ENCODE measurements around the gene AHDC1. TPM values are rescaled to one million over a fixed set of nuclear protein-coding genes. Genes with fewer than 3 reads are reported as not detected.
"Not testable (repeated sequence)": the region's sequence is repeated elsewhere in the genome, so short reads cannot be mapped to it uniquely, and the experiment has no call there.

Gene AHDC1
- total RNA-seq, 1 experiment from 2014 or later = 18.4 TPM

DNA sequence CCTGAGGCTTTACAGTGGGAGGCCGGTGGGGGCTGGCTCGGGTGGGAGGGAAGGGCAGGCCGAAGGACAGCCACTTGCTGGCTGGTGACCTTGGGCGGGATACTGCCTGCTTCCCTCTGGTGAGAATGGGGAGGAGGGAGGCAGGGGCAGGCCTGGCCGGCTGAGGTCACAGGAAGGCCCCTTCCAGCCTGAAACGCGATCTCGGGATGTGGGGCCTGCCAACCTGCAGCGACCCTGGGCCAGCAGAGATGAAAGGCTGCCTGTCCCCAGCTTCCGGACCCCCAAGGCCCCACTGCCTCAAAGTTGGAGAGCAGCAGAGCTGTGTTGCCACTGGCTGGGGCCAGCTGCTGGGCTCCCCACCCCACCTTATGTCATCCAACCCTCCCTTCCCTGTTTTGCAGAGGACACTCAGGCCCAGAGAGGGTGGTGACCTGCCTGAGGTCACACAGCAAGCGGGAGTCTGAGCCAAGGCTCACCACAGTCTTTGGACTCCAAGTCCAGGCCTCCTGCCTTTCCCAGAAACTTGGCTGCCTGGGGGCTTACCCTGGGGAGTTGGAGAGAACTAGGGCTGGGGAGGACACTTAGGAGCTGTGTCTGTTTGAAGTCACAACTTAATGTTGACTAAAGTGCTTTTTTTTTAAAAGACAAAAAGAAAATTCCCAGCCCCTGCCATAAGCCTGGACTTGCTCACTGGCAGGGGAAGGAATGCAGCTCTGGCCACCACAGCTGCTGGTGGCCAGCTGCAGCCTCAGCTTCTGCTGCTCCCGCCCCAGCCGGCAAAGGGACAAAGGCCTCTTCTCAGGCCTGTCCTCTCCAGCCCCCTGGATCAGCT lies 99.1 kb downstream of the AHDC1 start:
- Mint-ChIP-seq H3K27me3 (ENCODE audit: insufficient read depth, unreplicated experiment) (no peaks in the 10 kb centered on the region), H3K9me3 (ENCODE audit: unreplicated experiment) (no peaks in the 10 kb centered on the region), H3K4me3 (ENCODE audit: unreplicated experiment) (no peak overlapping the region), H3K36me3 (ENCODE audit: insufficient read depth, unreplicated experiment) (no peaks in the 10 kb centered on the region), H3K27ac (ENCODE audit: low read depth, unreplicated experiment) (peak overlapping the region; percentile 56), H3K4me1 (ENCODE audit: insufficient read depth, unreplicated experiment) (peaks cover 19% of the 10 kb centered on the region)
- ChIA-PET CTCF (interaction anchor here (0.7 kb wide), 1 partner anchor 158 kb away, joined by 3 read pairs; no protein-coding TSS in a partner anchor), POLR2A (interaction anchor here (0.8 to 2.2 kb wide), 4 partner anchors 8 to 19 kb away, joined by 3 to 19 read pairs (median 4); partner anchors contain the start of gene WASF2)
- TF ChIP-seq, protein P1, sequence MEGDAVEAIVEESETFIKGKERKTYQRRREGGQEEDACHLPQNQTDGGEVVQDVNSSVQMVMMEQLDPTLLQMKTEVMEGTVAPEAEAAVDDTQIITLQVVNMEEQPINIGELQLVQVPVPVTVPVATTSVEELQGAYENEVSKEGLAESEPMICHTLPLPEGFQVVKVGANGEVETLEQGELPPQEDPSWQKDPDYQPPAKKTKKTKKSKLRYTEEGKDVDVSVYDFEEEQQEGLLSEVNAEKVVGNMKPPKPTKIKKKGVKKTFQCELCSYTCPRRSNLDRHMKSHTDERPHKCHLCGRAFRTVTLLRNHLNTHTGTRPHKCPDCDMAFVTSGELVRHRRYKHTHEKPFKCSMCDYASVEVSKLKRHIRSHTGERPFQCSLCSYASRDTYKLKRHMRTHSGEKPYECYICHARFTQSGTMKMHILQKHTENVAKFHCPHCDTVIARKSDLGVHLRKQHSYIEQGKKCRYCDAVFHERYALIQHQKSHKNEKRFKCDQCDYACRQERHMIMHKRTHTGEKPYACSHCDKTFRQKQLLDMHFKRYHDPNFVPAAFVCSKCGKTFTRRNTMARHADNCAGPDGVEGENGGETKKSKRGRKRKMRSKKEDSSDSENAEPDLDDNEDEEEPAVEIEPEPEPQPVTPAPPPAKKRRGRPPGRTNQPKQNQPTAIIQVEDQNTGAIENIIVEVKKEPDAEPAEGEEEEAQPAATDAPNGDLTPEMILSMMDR (IDR thresholded peaks at IDR 0.05; ENCODE audit: unreplicated experiment) = no peak
- DNase-seq (ENCODE audit: unreplicated experiment) = no peak
- intact Hi-C loops (cut with micrococcal nuclease) = no loop called here
- BruUV-seq (replicated peaks) = no TSS peak

DNA sequence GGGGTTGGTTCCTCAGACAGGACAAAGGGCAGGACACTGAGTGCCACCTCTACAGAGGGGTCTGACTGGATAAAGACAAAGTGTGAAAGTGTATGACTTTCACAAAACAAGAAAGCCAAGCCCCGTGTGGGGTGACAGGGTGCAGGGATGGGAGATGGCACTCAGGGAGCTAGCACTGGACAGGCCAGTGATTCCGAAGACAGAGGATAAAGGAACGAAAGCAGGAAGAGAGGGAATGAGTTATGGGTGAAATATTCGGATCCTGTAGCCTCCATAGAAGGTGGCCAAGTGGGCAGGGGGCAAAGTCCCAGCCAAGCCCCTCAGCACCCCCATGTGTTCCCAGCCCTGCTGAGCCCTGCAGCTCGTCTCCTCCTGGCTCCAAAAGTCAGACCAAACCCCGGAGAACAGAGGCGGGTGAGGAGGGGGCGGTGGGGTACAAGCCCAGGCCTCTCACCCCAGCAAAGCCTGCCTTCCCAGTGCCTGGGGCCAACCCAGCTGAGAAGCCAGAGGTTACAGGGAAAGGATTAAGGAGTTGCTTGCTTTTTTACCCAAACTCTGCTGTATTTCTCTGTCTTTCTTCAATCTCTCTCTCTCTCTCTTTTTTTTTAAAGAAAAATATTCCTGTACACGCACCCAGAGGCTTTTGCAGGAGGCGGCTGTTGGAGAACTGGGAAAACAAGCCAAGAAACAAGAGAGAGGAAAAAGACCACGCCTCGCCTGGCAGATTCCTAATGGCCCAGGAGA lies 99.9 kb downstream of the AHDC1 start:
- BruUV-seq (replicated peaks) = no TSS peak

DNA sequence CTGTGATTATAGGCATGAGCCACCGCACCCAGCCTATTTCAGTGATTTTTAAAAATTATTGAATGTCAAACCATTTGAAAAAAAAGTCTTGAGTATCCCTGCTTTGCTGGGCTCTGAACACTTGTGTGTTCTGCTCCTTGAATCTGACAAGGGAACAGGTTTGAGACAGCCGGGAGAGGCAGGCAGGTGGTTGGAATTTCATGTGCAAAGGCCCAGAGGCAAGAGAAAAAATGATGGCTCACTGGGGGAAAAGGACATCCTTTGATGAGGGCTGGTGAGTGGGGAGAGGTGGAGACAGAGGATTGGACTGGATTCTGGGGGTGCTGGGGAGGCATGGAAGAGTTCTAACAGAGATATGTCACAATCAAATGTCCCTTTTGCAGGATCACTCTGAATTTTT lies 100.9 kb downstream of the AHDC1 start:
- H3K4me3 Mint-ChIP-seq (ENCODE audit: unreplicated experiment) = no peak overlapping the region
- intact Hi-C loops (cut with micrococcal nuclease) = no loop called here
- TF ChIP-seq, protein P1 (IDR thresholded peaks at IDR 0.05; ENCODE audit: unreplicated experiment) = no peak
- no peaks in the 10 kb centered on the region for H3K27me3 Mint-ChIP-seq (ENCODE audit: insufficient read depth, unreplicated experiment)
- no peaks in the 10 kb centered on the region for H3K9me3 Mint-ChIP-seq (ENCODE audit: unreplicated experiment)
- no TSS peak for BruUV-seq (replicated peaks)
- CTCF ChIA-PET = interaction anchor here (0.6 kb wide), 1 partner anchor 622 kb away, joined by 3 read pairs; no protein-coding TSS in a partner anchor
- no peak for DNase-seq (ENCODE audit: unreplicated experiment)
- no peak overlapping the region for H3K27ac Mint-ChIP-seq (ENCODE audit: low read depth, unreplicated experiment)
- H3K36me3 Mint-ChIP-seq (ENCODE audit: insufficient read depth, unreplicated experiment) = no peaks in the 10 kb centered on the region
- POLR2A ChIA-PET = interaction anchor here (0.5 to 1.3 kb wide), 3 partner anchors 13 to 217 kb away, joined by 3 to 5 read pairs (median 3); partner anchors contain the start of gene WASF2
- H3K4me1 Mint-ChIP-seq (ENCODE audit: insufficient read depth, unreplicated experiment) = peaks cover 11% of the 10 kb centered on the region

More for the DNA sequence above, 99.9 kb downstream of the AHDC1 start:
- H3K36me3 Mint-ChIP-seq (ENCODE audit: insufficient read depth, unreplicated experiment) = no peaks in the 10 kb centered on the region
- ChIA-PET POLR2A (interaction anchor here (0.7 to 2.2 kb wide), 4 partner anchors 12 to 577 kb away, joined by 3 to 19 read pairs (median 4); partner anchors contain the start of gene WASF2), CTCF (no interaction called here)
- no peaks in the 10 kb centered on the region for H3K9me3 Mint-ChIP-seq (ENCODE audit: unreplicated experiment)
- TF ChIP-seq, protein P1 (IDR thresholded peaks at IDR 0.05; ENCODE audit: unreplicated experiment) = no peak
- DNase-seq (ENCODE audit: unreplicated experiment) = no peak
- no peak overlapping the region for H3K4me3 Mint-ChIP-seq (ENCODE audit: unreplicated experiment)
- H3K27ac Mint-ChIP-seq (ENCODE audit: low read depth, unreplicated experiment) = peak overlapping the region; percentile 56
- intact Hi-C loops (cut with micrococcal nuclease) = no loop called here
- no peaks in the 10 kb centered on the region for H3K27me3 Mint-ChIP-seq (ENCODE audit: insufficient read depth, unreplicated experiment)
- peaks cover 13% of the 10 kb centered on the region for H3K4me1 Mint-ChIP-seq (ENCODE audit: insufficient read depth, unreplicated experiment)

DNA sequence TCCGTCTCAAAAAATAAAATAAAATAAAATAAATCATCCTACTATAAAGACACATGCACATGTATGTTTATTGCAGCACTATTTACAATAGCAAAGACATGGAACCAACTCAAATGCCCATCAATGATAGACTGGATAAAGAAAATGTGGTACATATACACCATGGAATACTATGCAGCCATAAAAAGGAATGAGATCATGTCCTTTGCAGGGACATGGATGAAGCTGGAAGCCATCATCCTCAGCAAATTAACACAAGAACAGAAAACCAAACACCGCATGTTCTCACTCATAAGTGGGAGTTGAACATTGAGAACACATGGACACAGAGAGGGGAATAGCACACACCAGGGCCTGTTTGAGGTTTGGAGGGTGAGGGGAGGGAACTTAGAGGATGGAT lies 102.8 kb downstream of the AHDC1 start:
- H3K27me3 Mint-ChIP-seq (ENCODE audit: insufficient read depth, unreplicated experiment); H3K36me3 Mint-ChIP-seq (ENCODE audit: insufficient read depth, unreplicated experiment); intact Hi-C loops (cut with micrococcal nuclease); DNase-seq (ENCODE audit: unreplicated experiment); BruUV-seq (replicated peaks); POLR2A ChIA-PET; H3K27ac Mint-ChIP-seq (ENCODE audit: low read depth, unreplicated experiment); H3K4me3 Mint-ChIP-seq (ENCODE audit: unreplicated experiment); H3K9me3 Mint-ChIP-seq (ENCODE audit: unreplicated experiment): not testable (repeated sequence)
- CTCF ChIA-PET = interaction anchor here (0.7 kb wide), 1 partner anchor 68 kb away, joined by 4 read pairs; no protein-coding TSS in a partner anchor
- H3K4me1 Mint-ChIP-seq (ENCODE audit: insufficient read depth, unreplicated experiment) = peaks cover 11% of the 10 kb centered on the region

Measured in MCF 10A (cell line).